H1 (cell line): ENCODE data around the gene TNNT3. TPM values are rescaled to one million over a fixed set of nuclear protein-coding genes. Genes with fewer than 3 reads are reported as not detected.
A peak's percentile ranks its signal among the peaks of the same experiment; 100 is the strongest.

Experiments used
- ASH2L ChIP-seq: fragments of 200-600, 300-600 bp; sonication (generic); IDR thresholded peaks from one replicate; pipeline ENCODE4 v1.7.1; 2017; ENCODE audit warnings: low read length
- ATF2 ChIP-seq: IDR thresholded peaks from 2 replicates; pipeline ENCODE4 v1.6.1; 2012; ENCODE audit warnings: low read length, inconsistent platforms
- BACH1 ChIP-seq: IDR thresholded peaks from 2 replicates; pipeline ENCODE4 v1.6.1; 2012; ENCODE audit warnings: low read length, improper control_type of control experiment
- BCL11A ChIP-seq, 2 experiments: IDR thresholded peaks; one replicate each; pipeline ENCODE4 v1.6.1; 2011; ENCODE audit warnings: low read depth in 2 of 2, low read length in 2 of 2, mild to moderate bottlenecking in 2 of 2
- CHD1 ChIP-seq: IDR thresholded peaks from 2 replicates; pipeline ENCODE4 v1.6.1; 2012; ENCODE audit warnings: low read depth, low read length, improper control_type of control experiment
- CHD2 ChIP-seq: IDR thresholded peaks from 2 replicates; pipeline ENCODE4 v1.6.1; 2012; ENCODE audit warnings: low read length, improper control_type of control experiment
- EZH2 ChIP-seq: fragments of 200-600 bp; sonication (generic); IDR thresholded peaks from 2 replicates; pipeline ENCODE4 v1.7.1; 2012; ENCODE audit warnings: low read depth, mild to moderate bottlenecking, moderate library complexity, low read length, inconsistent platforms; ENCODE audit not compliant: severe bottlenecking
- HDAC2 ChIP-seq, 2 experiments: fragments of 300-600 bp in 1 of 2; sonication (generic) in 1 of 2; IDR thresholded peaks; 2 replicates each; pipeline ENCODE4 v1.6.1; 2011 to 2012; ENCODE audit warnings: low read depth in 2 of 2, low read length in 2 of 2, mild to moderate bottlenecking in 2 of 2, moderate library complexity in 2 of 2, borderline replicate concordance in 1 of 2, inconsistent platforms in 1 of 2
- HDAC6 ChIP-seq: IDR thresholded peaks from one replicate; pipeline ENCODE4 v1.7.1; 2012; ENCODE audit warnings: low read depth, mild to moderate bottlenecking, inconsistent platforms, low read length, moderate library complexity
- JUND ChIP-seq: IDR thresholded peaks from 2 replicates; pipeline ENCODE4 v1.6.1; 2011; ENCODE audit warnings: mild to moderate bottlenecking, improper control_type of control experiment, low read length
- KDM5A ChIP-seq: fragments of 200-600 bp; IDR thresholded peaks from 2 replicates; pipeline ENCODE4 v1.7.1; 2012; ENCODE audit warnings: mild to moderate bottlenecking, low read length, inconsistent platforms, mixed read lengths
- MAFK ChIP-seq: IDR thresholded peaks from 2 replicates; pipeline ENCODE4 v1.6.1; 2012; ENCODE audit warnings: low read depth, mild to moderate bottlenecking, improper control_type of control experiment, low read length
- MAX ChIP-seq: IDR thresholded peaks from 2 replicates; pipeline ENCODE4 v1.6.1; 2012; ENCODE audit warnings: inconsistent platforms
- RAD21 ChIP-seq, 2 experiments: IDR thresholded peaks in 1 of 2; conservative IDR thresholded peaks in 1 of 2; 2 replicates each; pipeline ENCODE4 v1.6.1; 2011; ENCODE audit warnings: low read depth in 2 of 2, low read length in 2 of 2, improper control_type of control experiment in 1 of 2, inconsistent platforms in 1 of 2, mild to moderate bottlenecking in 1 of 2, moderate library complexity in 1 of 2
- RBBP5 ChIP-seq: IDR thresholded peaks from 2 replicates; pipeline ENCODE4 v1.7.1; 2012; ENCODE audit warnings: low read depth, mild to moderate bottlenecking, inconsistent platforms, low read length, moderate library complexity, borderline replicate concordance
- SIN3A ChIP-seq, 2 experiments: IDR thresholded peaks in 1 of 2; conservative IDR thresholded peaks in 1 of 2; 2 replicates each; pipeline ENCODE4 v1.6.1; 2011 to 2012; ENCODE audit warnings: low read length in 2 of 2, improper control_type of control experiment in 1 of 2, low read depth in 1 of 2, mild to moderate bottlenecking in 1 of 2
- SIRT6 ChIP-seq: IDR thresholded peaks from one replicate; pipeline ENCODE4 v1.7.1; 2012; ENCODE audit warnings: low read length, inconsistent platforms
- SP1 ChIP-seq: IDR thresholded peaks from 2 replicates; pipeline ENCODE4 v1.6.1; 2011; ENCODE audit warnings: low read depth, low read length
- SRF ChIP-seq: IDR thresholded peaks from 2 replicates; pipeline ENCODE4 v1.6.1; 2011; ENCODE audit warnings: mild to moderate bottlenecking, low read depth, low read length, moderate library complexity
- TBP ChIP-seq: IDR thresholded peaks from 2 replicates; pipeline ENCODE4 v1.6.1; 2011; ENCODE audit warnings: low read depth, low read length, improper control_type of control experiment
- polyA plus RNA-seq, 7 experiments: library from polyadenylated mRNA; depleted of rRNA in 3 of 7; stranded (reverse) in 5 of 7; unstranded in 2 of 7; fragments of >200 nt in 5 of 7; fragments of 200-250 nt in 2 of 7; gene quantifications; 1 replicate in 5 of 7; 2 replicates in 1 of 7; 4 replicates in 1 of 7; pipeline versions ENCODE4 v1.2.1 to v1.2.3, GENCODE V29; 2011 to 2013; ENCODE audit warnings: missing spikeins in 2 of 7, mixed read lengths in 2 of 7
- total RNA-seq: library from RNA; stranded (reverse); fragmentation: NEBNext Ultra II Directional; extraction: Animal tissue kit (Norgen Biotek cat#: 25700); gene quantifications from 2 replicates; pipeline ENCODE4 v1.2.1, GENCODE V29; 2021
- TF ChIP-seq, protein P1 (sequence below): IDR thresholded peaks from 2 replicates; pipeline ENCODE4 v1.6.1; 2012; ENCODE audit warnings: inconsistent platforms

Gene TNNT3
- total and polyA plus RNA-seq, 2 of the 8 experiments (the other 6 are each of a cell fraction or from before 2014, with no cell fraction given), result not detected

DNA sequence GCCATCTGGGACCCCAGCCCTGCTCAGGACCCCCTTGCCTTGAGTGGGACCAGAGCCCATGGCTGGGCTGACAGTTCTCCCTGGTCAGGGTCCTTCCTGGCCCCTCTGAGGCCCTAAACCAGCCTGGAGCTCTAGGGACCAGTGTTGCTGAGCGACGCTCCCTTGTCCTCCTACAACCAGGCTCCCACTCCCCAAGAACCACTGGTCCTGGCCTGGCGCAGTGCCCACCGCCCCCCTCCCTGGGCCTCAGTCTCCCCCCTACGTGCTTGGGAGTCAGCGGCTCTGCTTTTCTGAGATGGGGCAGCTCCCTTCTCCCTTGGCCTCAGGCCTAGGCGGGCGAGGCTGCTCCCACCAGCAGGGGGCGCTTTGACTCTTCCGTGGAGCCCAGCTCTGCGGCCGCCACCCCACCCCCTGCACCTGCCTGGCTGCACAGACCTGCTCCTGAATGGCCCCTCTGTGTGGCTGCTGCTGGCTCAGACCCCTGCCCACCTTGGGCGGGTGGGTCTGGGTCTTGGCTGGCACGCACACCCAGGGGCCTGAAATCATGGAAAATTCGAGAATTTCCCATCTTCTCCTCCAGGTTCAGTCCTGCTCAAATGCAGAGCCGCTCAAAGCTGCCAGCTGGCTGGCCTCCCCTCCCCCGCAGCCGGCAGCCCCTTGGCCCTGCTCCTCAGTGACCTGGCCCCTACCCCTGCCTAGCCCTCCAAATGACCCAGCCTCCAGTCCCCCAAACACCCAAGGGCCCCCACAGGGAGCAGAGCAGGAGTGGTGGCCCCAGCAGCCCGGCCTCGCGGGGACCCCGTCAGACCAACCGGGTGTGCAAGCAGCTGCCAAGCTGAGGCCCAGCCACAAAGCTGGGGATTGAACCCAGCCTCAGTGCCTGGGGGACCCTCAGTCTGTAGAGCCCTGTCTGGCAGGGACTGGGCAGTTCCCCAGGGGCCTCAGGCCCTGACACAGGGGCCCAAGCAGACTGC, 37.0 kb upstream of the TNNT3 start (continued):
- TF ChIP-seq CHD2, result no peak
- no peak for TF ChIP-seq MAFK
- no peak for TF ChIP-seq SIN3A (conservative IDR thresholded peaks at IDR 0.05 in 1 of 2, IDR thresholded peaks at IDR 0.05 in 1 of 2; ENCODE audit: low read depth in 1 of 2, low read length in 2 of 2)
- TF ChIP-seq EZH2, result no peak
- no peak for TF ChIP-seq HDAC6
- TF ChIP-seq RBBP5, result no peak
- no peak for TF ChIP-seq SRF
- TF ChIP-seq ATF2, result no peak
- TF ChIP-seq KDM5A, result no peak
- TF ChIP-seq BCL11A (IDR thresholded peaks at IDR 0.05; ENCODE audit: low read depth in 2 of 2, low read length in 2 of 2), result no peak
- no peak for TF ChIP-seq BACH1
- TF ChIP-seq TBP, result no peak
- peak; percentile 52; the same call in 1 of the 2 replicates for TF ChIP-seq MAX
- TF ChIP-seq ASH2L, result no peak
- no peak for TF ChIP-seq SP1
- TF ChIP-seq RAD21 (IDR thresholded peaks at IDR 0.05 in 1 of 2, conservative IDR thresholded peaks at IDR 0.05 in 1 of 2; ENCODE audit: low read depth in 2 of 2, low read length in 2 of 2), result peak; percentile 89 to 94
- no peak for TF ChIP-seq SIRT6
- no peak for TF ChIP-seq JUND
- TF ChIP-seq, protein P1, sequence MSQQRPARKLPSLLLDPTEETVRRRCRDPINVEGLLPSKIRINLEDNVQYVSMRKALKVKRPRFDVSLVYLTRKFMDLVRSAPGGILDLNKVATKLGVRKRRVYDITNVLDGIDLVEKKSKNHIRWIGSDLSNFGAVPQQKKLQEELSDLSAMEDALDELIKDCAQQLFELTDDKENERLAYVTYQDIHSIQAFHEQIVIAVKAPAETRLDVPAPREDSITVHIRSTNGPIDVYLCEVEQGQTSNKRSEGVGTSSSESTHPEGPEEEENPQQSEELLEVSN, result no peak
- no peak for TF ChIP-seq HDAC2 (IDR thresholded peaks at IDR 0.05; ENCODE audit: borderline replicate concordance in 1 of 2, low read depth in 2 of 2, low read length in 2 of 2)
- TF ChIP-seq CHD1, result no peak
